ENCODE measurements around the gene MBTPS2.
"Not testable (repeated sequence)": the region's sequence is repeated elsewhere in the genome, so short reads cannot be mapped to it uniquely, and the experiment has no call there.

Gene MBTPS2

DNA sequence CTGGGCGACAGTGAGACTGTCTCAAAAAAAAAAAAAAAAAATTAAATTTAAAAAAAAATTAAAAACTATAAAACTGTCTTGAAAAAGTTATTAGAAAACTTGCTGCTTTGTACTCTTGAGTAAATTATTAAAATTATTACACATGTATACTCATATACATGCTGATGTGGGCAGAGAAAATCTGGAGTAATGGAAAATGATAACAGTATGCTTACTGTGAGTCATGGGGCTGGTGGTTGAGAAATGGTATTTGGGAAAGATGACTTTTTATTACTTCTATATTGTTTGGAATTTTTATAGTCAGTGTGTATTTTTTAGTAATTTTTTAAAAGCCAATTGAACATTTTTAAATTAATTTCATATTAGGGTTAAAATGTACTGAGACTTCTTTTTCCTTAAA is 23.8 kb downstream of the MBTPS2 start:
- DNase-seq: no peak

DNA sequence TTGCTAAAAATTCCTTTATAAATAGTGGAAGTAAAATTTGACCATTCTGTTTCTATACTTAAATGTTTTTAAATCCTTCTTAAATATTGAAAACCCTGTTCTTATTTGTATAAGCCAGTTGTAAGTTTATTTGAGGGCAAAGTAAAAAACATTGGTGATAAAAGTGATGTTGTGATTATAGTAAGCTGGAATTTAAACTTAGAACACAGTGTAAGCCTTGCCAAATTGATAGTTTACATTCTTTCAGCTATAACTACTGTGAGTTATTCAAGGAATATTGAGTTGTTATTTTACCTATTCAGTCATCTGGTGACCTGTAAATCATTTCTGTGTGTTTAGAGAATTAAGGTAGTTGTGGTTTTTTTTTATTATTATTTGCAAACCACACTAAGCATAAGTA is 26.0 kb downstream of the MBTPS2 start:
- DNase-seq: no peak

DNA sequence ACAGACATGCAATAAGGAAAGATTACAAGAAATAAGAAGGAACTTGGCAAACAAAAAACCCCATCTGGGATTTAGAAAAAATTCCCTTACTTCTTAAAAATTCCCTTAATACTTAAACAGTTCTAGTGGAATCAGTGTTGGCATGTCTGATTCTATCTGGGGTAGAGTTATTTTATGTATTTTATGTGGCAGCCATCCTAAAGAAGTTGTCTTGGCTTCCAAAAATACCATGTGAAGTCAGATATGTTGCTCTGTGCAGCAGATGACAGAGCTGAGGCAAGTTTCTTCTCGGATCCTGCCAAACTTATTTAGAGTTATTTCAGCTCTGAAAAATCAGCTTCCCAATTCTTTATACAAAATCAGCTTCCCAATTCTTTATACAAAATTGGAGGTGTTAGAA is 31.1 kb downstream of the MBTPS2 start:
- DNase-seq: no peak

DNA sequence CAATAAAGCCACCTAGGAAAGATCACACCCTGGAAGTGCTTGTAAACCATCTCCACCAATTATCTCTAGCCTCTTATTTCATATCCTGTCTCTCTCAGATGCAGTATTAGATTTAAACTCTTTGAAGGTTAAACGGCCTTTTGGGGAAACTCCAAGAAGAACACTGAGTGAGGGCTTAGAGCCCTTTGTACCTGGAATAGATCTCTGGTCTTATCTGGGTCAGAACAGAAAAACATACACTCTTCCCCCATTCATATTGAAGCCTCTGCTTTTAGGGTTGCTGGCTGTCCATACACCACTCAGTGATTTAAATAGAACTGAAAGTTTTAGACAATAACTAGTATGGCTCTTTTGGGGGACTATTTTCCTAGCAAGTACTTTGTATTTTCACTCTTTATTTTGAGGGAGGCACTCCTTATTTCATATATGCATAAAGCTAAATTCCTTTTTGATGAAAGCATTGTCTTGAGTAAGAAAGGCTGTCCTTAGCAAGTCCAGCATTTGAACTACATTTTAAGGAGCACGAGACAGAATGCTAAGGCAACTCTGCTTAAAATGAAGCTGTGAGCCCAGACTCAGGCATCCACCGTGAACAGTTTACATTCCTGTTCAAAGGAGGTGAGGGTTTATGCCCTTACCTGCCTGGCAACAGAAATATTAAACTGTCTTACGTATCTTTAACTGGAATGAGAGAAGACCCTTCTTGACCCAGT is 33.8 kb downstream of the MBTPS2 start:
- no peak for DNase-seq

DNA sequence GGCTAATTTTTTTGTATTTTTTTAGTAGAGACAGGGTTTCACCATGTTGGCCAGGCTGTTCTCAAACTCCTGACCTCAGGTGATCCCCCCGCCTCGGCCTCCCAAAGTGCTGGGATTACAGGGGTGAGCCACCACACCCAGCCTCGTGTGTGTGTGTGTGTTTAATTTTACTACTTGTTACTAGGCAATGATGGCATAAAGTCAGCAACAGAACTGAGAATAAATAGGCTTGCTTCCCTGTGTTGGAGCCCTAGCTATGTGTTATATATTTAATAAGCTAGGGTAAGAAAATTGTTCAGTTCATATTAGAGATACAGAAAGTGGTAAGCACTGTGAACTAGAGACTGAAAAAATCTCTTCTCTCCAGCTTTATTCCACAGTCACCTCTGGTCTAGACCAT is 34.8 kb downstream of the MBTPS2 start:
- DNase-seq: not testable (repeated sequence)

DNA sequence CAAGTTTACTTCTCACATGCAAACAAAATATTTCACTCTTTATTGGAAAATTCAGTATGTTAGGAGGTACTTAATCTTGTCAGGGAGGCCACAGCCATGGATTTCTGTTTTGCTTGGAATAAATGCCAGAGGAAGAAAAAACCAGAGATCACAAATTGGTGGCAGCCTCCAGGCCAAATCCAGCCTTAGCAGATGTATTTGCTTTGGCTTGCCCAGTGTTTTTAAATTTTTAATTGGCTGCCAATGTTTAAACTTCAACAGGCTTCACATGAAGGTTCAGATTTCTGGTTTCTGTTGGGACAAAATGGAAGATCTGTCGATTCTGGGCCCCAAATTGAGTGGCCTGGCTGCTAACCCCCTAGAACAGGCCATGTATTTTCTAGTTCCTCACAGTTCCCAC is 35.6 kb downstream of the MBTPS2 start:
- DNase-seq: no peak

DNA sequence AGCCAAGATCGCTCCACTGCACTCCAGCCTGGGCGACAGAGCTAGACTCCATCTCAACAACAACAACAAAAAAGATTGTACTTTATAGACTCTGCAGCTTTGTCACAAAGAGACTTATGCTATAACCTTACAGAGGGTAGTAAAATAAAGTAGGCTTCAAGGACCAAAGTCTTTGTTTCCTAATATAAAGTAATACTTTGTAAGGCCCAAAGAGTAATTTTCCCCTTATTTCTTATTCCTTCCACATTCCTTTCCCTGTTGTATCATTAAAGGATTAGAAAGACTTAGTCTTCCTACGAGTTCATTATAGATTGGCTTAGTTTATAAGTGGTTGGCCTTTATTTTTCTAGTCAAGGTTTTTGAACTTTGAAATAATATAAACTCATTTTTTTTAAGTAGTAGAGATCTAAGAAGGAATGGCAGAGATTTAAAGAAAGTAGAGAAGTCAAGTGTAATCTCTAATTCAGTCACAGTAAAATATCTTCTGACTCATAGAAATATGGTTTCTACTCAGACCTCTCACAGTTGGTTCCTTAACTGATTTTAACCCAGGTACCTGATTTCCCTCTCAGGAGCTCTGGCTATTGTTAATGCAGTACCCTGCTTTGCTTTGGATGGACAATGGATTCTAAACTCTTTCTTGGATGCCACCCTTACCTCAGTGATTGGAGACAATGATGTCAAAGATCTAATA is 42.6 kb downstream of the MBTPS2 start:
- no peak for DNase-seq

DNA sequence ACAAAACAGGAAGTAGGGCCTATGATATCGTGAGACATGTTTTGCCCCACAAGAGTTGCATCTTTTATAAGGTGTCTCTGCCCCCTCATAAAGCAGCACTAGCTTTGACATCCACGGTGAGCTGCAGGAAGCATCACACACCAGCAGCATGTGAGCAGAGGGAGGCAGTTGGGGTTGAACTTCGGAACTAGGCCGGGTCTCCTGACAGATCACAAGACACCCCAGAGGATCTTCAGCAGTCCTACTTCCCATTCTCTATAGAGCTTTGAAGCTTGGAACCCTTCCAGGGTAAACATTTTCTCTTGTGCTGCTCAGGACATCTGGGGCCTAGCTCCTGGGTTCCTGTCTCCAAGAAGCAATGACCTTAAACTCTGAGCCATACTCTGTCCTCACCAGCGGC is 43.8 kb downstream of the MBTPS2 start:
- no peak for DNase-seq

DNA sequence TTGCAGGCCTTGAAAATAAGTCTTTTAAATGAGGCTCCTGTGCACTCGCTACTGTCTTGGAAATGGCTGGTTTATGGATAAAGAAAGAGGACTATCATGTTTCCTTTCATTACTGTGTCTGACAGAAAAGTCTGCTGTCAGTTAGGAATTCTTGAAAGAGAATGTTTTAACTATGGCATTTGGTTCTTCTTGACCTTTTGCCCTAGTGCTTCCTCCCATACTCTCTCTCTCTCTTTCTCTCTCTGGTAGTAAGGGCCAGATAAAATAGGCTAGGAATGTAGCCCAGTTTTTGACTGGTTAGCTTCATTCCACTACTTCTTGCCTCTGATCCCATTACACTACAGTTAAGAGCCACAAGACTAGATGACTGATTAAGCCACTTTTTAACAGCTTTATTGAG is 46.2 kb downstream of the MBTPS2 start:
- DNase-seq: no peak

DNA sequence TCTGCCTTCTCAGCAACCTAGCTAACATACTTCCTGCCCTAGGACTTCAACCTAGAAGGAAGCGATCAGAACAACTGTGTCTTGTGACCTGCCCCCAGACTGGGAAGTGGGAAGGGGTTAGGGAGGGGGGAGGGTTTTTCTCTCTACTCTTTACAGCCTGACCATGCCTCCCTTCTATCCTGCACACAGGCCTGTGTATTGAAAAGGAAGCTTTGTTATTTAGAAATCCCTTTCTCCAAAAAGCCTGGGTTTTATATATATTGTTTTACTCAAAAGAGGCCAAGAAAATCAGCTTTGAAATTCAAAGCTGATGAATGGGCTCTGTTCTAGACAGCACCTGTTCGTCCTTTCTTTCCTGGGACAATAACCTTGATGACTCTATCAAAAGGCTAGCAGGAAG is 65.9 kb downstream of the MBTPS2 start:
- no peak for DNase-seq

DNA sequence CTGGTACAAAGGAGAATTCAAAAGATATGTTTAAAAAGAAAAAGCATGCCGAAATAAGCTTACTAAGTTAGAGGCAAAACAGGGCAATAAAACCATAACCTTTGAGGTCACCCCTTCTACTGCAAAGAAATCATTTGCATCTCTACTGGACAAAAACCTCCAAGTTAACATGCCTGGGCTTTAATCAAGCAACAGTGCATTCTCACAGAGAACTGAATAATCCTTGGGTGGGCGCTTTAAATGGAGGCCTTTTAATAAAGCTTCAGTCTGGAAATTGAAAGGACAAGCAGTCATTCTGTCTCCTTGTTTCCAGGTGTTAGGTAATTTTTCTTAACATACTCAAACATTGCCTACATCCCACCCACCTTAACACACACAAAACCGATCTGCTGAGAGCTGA is 66.5 kb downstream of the MBTPS2 start:
- DNase-seq: no peak

DNA sequence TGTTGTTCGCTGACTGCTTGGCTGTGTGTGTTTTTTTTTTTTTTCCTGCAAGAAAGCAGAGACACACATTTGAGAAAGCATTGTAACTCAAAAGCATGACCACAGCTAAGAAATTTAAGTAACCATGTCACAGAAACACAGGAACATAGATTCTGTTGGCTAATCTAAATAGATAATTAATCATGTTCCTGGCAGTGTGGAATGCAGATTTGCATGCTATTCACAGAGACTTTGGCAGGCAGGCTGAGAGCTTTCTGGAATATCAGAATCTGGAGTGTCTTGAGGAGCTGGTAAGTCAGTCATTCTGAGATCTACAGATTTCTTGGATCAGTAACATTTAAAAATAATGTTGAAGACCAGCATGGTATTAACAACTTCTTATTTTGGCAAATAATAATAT is 67.8 kb downstream of the MBTPS2 start:
- DNase-seq: no peak

DNA sequence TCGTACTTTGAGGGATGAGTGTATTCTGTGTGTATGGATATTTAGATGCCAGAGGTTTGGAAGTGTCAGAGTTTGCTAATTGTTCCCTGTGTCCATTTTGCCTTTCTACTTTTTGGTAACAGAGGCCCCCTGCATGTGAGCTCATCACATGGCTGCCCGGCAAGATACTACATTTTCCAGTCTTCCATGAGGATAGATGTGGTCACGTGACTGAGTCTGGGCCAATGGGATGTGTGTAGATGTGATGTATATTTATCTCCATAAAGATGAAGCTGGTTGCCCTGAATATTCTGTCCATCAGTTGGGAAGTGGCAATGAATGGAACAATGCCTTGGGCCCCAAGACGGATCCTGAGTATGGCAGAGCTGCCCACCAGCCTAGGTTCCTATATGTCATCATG is 72.1 kb downstream of the MBTPS2 start:
- no peak for DNase-seq

DNA sequence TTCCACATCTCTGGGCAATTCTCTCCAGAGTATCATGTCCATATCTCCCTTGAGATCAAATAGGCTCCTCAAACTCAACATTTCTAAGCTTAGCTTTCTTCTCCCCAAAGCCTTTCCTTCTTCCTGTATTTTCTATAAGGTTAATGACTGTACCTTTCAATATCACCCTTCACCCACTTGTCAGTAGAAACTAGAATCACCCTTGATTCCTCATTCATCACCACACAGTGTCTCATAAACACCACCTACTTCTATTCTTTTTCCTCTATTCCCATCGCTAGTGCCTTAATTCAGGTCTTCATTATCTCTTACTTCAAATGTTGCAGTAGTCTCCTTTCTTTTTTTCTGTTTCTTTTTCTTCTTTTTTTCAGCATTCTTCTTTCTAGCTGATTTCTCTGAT is 72.8 kb downstream of the MBTPS2 start:
- no peak for DNase-seq

DNA sequence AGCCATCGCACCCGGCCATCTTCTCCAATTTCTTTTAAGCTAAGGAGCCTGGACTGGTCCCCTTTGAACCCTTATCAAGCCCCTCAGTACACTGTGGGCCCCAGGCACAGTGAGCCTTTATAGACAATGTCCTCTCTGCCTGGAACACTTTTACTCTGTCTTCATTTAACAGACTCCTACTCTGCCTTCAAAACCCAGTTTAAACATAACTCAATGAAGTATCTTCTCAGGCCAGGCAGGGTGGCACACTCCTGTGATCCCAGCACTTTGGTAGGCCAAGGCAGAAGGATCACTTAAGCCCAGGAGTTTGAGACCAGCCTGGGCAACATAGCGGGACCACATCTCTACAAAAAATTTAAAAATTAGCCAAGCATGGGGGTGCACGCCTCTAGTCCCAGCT is 73.6 kb downstream of the MBTPS2 start:
- DNase-seq: no peak

DNA sequence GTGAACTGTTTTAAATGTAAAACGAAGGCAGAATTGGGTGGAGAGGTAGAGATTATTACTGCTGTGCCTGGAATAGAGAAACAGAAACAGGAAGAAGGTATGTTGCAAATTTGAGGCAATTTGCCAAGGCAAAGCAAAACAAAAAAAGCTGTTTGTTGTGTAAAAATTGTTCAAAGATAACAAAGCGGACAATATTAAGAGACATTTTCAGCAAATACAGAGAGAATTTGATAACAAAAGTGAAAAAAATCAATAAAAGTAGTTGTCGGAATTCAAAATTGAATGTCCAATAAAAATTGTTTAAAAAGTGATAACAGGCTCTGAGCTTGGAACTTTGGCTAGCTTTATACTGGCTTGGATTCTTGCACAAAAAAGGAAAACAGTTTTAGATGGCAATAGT is 86.7 kb downstream of the MBTPS2 start:
- DNase-seq: no peak

DNA sequence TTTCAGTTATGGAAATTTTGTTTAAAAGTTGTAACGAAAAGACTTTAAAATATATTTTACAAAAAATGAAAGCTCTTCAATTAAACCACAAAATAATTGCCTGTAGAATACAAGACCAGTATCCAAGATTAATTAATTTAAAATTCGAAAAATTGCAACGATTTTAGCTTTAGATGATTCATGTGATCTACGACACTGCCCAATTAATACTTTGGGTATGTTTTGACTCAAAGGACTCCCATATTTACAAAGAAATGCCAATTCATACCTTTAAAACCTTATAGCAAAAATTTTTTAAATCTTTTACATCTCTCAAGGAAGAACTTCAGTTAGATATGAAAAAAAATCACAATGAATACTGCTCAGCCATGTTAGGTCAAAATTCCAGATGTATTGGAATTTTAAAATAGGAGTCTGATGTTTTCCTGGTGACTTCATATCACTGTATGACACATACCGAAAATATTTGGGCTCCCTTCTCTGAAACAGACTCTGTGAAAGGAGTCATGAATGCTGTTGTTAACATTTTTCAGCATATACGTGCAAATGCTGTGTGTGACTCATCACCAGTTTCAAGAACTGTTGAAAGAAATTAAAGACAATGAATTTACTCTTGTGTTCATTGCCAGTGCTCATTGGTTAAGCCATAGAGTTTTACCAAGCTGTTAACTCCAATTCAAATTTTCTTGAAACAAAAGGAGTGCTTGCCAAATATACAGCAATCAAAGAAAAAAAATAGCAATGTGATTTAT is 87.3 kb downstream of the MBTPS2 start:
- DNase-seq: no peak

DNA sequence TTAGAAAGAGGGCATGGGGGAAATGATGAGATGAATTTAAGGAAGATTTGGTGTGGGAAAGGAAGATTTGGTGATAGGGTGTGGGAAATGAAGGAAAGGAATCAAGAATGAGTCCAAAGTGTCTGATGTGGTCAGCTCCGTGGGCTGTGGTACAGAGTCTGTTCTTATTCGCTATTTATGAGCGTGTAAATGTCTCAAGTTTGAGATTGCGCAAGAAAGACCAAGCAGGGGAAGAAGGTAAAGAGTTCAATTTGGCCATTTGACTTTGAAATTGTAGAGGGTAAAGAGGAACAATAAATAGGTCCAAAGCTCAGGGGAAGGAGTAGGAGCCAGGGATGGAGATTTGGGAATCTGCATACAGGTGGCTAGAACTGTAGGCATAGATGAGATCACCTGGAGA is 89.8 kb downstream of the MBTPS2 start:
- DNase-seq: no peak

DNA sequence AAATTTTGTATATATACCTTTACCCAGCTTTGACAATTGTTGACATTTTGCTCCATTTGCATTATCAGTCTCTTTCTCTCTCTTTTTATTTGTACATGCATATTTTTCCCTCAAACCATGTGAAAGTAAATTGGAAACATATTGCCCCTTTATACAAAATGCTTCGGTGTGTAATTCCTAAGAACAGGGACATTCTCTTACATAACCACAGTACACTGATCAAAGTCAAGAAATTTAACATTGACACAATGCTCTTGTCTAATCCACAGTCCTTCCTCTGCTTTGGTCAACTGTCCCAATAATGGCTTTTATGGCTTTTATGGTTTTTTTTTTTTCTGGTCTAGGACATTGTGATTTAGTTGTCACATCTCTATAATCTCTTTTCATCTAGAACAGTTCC is 91.6 kb downstream of the MBTPS2 start:
- no peak for DNase-seq

DNA sequence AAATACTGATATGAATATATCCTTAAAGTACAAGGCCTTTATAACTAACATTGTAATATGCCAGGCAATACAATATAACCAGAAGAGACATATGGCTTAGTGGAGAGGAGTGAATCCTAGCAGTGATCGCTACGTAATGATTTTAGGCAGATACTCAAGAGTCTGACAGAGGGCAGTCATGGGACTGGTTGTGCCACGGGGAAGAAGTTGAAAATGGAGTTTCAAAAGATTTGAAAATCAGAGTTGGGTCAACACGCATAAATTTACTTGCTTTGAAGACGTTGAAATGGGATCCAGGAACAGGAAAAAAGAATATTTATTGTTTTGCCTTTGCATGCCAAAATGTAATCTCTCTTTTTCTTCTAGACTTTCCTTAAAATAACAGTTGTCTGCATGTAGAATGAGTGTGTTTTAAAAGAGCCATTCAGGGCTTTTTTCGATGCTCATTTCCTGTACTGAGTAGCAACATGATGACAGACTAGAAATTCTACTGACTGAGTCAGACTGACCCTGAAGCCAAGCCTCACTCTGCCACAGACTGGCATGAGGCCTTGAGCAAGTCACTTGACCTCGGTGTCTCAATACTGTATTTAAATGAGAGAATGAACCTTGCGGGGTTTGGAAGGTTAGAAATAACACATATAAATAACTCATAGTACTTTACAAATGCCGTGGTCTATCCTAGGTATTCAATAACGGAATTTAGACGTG is 93.0 kb downstream of the MBTPS2 start:
- no peak for DNase-seq

DNA sequence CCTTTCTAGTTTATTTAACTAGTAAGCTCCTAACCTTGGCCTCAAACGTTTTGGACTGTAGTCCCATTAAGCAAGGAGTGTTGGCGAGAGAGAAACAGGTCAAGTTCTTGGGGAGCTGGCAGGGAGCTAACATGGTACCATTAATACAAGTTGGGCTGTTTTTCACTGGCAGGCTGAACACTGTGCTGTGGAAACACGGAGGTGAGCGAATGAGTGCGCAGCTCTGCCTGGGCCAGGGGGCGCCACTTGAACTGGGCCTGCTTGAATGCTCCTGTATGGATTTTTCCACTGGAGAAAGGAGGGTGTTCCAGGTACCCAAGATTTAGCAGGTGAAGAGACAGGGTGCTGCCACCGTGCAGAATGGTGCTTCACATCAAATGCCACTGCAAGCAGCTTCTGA is 93.7 kb downstream of the MBTPS2 start:
- DNase-seq: no peak

DNA sequence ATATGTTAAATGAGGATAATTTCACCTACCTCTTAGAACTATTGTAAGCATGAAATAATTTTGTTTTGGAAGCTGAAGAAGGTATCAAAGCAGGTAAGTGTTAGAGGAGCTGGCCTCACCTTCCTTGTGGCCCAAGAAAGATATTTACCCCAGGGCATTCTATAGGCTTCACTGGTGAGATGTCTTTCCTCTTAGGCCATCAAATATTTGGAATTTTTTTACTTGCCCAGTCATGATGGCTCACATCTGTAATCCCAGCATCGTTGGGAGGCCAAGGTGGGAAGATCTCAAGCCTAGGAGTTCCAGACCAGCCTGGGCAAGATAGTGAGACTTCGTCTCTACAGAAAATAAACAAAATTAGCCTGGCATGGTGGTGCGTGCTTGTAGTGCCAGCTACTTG is 95.0 kb downstream of the MBTPS2 start:
- no peak for DNase-seq

Data from NCI-H2227 treated with DMSO at 0.1 percent for 48 hours (cell line).